Vagina (tissue), 2 donors: ENCODE data around the gene PMM2.

ENCODE experiments used
- POLR2A ChIP-seq, 2 donors: fragments of 450-650 bp; IDR thresholded peaks; one replicate each; pipeline ENCODE4 v1.6.1; 2017; ENCODE audit warnings: antibody characterized with exemption in 2 of 2, mild to moderate bottlenecking in 2 of 2, moderate library complexity in 2 of 2
- POLR2AphosphoS5 ChIP-seq, 2 donors: sonication (generic); formaldehyde crosslinking; IDR thresholded peaks; one replicate each; pipeline ENCODE4 v1.9.0; 2017; ENCODE audit warnings: antibody characterized with exemption in 2 of 2, mild to moderate bottlenecking in 2 of 2, low read depth in 1 of 2; ENCODE audit not compliant: insufficient read depth in 1 of 2
- TF ChIP-seq, protein P1 (sequence below), 3 experiments: fragments of 450-650 bp in 2 of 3; fragments of 200-600 bp in 1 of 3; sonication (generic) in 1 of 3; IDR thresholded peaks; one replicate each; pipeline ENCODE4 v1.5.1; 2017 to 2019; ENCODE audit warnings: antibody characterized with exemption in 3 of 3, mild to moderate bottlenecking in 2 of 3, moderate library complexity in 2 of 3

GRCh38 chr16:8847623-8848022 lies 50.0 kb downstream of the PMM2 start:
- TF ChIP-seq POLR2A (IDR thresholded peaks at IDR 0.05) (no peak), POLR2AphosphoS5 (IDR thresholded peaks at IDR 0.05; ENCODE audit: insufficient read depth in 1 of 2, low read depth in 1 of 2) (no peak)
- TF ChIP-seq, protein P1, sequence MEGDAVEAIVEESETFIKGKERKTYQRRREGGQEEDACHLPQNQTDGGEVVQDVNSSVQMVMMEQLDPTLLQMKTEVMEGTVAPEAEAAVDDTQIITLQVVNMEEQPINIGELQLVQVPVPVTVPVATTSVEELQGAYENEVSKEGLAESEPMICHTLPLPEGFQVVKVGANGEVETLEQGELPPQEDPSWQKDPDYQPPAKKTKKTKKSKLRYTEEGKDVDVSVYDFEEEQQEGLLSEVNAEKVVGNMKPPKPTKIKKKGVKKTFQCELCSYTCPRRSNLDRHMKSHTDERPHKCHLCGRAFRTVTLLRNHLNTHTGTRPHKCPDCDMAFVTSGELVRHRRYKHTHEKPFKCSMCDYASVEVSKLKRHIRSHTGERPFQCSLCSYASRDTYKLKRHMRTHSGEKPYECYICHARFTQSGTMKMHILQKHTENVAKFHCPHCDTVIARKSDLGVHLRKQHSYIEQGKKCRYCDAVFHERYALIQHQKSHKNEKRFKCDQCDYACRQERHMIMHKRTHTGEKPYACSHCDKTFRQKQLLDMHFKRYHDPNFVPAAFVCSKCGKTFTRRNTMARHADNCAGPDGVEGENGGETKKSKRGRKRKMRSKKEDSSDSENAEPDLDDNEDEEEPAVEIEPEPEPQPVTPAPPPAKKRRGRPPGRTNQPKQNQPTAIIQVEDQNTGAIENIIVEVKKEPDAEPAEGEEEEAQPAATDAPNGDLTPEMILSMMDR (IDR thresholded peaks at IDR 0.05) = no peak
